Measurements from ENCODE around the gene SLC27A5. TPM values are rescaled to one million over a fixed set of nuclear protein-coding genes. Genes with fewer than 3 reads are reported as not detected.

The SLC27A5 gene
- total and polyA plus RNA-seq, 9 of the 15 experiments (the other 6 are each of a cell fraction or from before 2014, with no cell fraction given): 42.2 to 318 (median 64.7) TPM

GRCh38 chr19:58519087-58519354, 7.2 kb upstream of the SLC27A5 start:
- H3K9ac ChIP-seq (ENCODE audit: insufficient read depth in 1 of 2, low read depth in 2 of 2, low read length in 2 of 2): peak overlapping the region; percentile 95 to 97
- TF ChIP-seq ZNF175 (CRISPR knock-in tag; IDR thresholded peaks at IDR 0.05; ENCODE audit: low read depth) (0 out of 2 replicates have a peak, but pooled peaks have one; percentile 8), HBP1 (CRISPR knock-in tag; IDR thresholded peaks at IDR 0.05) (no peak), ZNF518B (CRISPR knock-in tag; IDR thresholded peaks at IDR 0.05) (no peak), CCNT2 (IDR thresholded peaks at IDR 0.05; ENCODE audit: borderline replicate concordance, extremely low read depth, insufficient read length, low read depth, low read length) (no peak), NEUROD1 (IDR thresholded peaks at IDR 0.05; ENCODE audit: borderline replicate concordance, low read depth, low read length, partially characterized antibody) (peak; percentile 12), ESRRA (IDR thresholded peaks at IDR 0.05; ENCODE audit: borderline replicate concordance, low read depth) (no peak), LEF1 (IDR thresholded peaks at IDR 0.05) (0 out of 2 replicates have a peak, but pooled peaks have one; percentile 16), CHD2 (IDR thresholded peaks at IDR 0.05; ENCODE audit: low read depth, low read length) (0 out of 2 replicates have a peak, but pooled peaks have one; percentile 4), MXI1 (IDR thresholded peaks at IDR 0.05; ENCODE audit: low read depth, low read length) (no peak), XRCC5 (IDR thresholded peaks at IDR 0.05; ENCODE audit: low read depth, low read length) (peak; percentile 81; the same call in 1 of the 2 replicates), TAF1 (IDR thresholded peaks at IDR 0.05; ENCODE audit: control insufficient read depth, extremely low read depth, insufficient read depth, low read length, severe bottlenecking) (peak; percentile 41), NFE2L1 (tag; IDR thresholded peaks at IDR 0.05; ENCODE audit: borderline replicate concordance, low read depth) (no peak)
- TF ChIP-seq, protein P1, sequence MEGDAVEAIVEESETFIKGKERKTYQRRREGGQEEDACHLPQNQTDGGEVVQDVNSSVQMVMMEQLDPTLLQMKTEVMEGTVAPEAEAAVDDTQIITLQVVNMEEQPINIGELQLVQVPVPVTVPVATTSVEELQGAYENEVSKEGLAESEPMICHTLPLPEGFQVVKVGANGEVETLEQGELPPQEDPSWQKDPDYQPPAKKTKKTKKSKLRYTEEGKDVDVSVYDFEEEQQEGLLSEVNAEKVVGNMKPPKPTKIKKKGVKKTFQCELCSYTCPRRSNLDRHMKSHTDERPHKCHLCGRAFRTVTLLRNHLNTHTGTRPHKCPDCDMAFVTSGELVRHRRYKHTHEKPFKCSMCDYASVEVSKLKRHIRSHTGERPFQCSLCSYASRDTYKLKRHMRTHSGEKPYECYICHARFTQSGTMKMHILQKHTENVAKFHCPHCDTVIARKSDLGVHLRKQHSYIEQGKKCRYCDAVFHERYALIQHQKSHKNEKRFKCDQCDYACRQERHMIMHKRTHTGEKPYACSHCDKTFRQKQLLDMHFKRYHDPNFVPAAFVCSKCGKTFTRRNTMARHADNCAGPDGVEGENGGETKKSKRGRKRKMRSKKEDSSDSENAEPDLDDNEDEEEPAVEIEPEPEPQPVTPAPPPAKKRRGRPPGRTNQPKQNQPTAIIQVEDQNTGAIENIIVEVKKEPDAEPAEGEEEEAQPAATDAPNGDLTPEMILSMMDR (IDR thresholded peaks at IDR 0.05 in 2 of 3, conservative IDR thresholded peaks at IDR 0.05 in 1 of 3; ENCODE audit: insufficient read depth in 2 of 3, low read depth in 1 of 3, low read length in 3 of 3): peak; percentile 69 to 77 (median 75); a peak in 5 of 6 replicates

More at GRCh38 chr19:58519087-58519354, 7.2 kb upstream of the SLC27A5 start:
- peak overlapping the region; percentile 99 for H2AFZ ChIP-seq (ENCODE audit: low read depth, low read length)
- intact Hi-C loops (cut with micrococcal nuclease): loop anchor here (1.0 kb wide), 4 partner anchors 43 to 300 kb away; partner anchors contain the start of genes ZNF446 and ZSCAN22
- H4K20me1 ChIP-seq (replicated peaks; ENCODE audit: control insufficient read depth, insufficient read depth, low read length): no peaks in the 10 kb centered on the region
- H3K27me3 ChIP-seq (ENCODE audit: control insufficient read depth in 2 of 2, insufficient read depth in 2 of 2, low read length in 2 of 2): no peaks in the 10 kb centered on the region
- H3K4me2 ChIP-seq (ENCODE audit: insufficient read depth, low read length): peak overlapping the region; percentile 98
- DNase-seq (ENCODE audit: extremely low read depth in 1 of 4, low spot score in 3 of 4): peak; percentile 64 to 82 (median 75)
- in situ Hi-C loops (cut with MboI): no loop called here
- H3K9me1 ChIP-seq (ENCODE audit: control insufficient read depth, insufficient read depth, low read length): peaks cover 5% of the 10 kb centered on the region
- H3K9me3 ChIP-seq (replicated peaks; ENCODE audit: control insufficient read depth, insufficient read depth, low read depth, low read length): no peaks in the 10 kb centered on the region
- peak overlapping the region; percentile 92 for H3K27ac ChIP-seq (ENCODE audit: extremely low read depth, low read depth, low read length)
- peak overlapping the region; percentile 79 for H3K4me3 ChIP-seq
- peaks cover 29% of the 10 kb centered on the region; the same call in 2 of the 3 replicates for H3K36me3 ChIP-seq (ENCODE audit: control insufficient read depth, insufficient read depth, low read length)
- peaks cover 55% of the 10 kb centered on the region for H3K79me2 ChIP-seq (ENCODE audit: control insufficient read depth, insufficient read depth, low read length)
- POLR2A ChIA-PET: interaction anchor here (0.6 to 2.3 kb wide), 13 partner anchors 13 to 336 kb away, joined by 3 to 14 read pairs (median 6); partner anchors contain the start of genes CHMP2A, TRIM28, ZNF274 and ZNF837
- BruUV-seq (replicated peaks): no TSS peak
- peak; percentile 37 for FAIRE-seq
- ATAC-seq: peak; percentile 77
- 0% methylated on average over 12 of the region's 14 CpGs for WGBS (ENCODE audit: insufficient coverage, low coverage, missing lambda C conversion rate)
- H3K4me1 ChIP-seq (replicated peaks in 1 of 2; ENCODE audit: control insufficient read depth in 2 of 2, insufficient read depth in 2 of 2, low read length in 2 of 2): peaks cover 9 to 50% of the 10 kb centered on the region in 2 experiments
- CTCF ChIA-PET (ENCODE audit: low intra/inter-chr PET ratio): interaction anchor here (0.6 to 2.7 kb wide), 5 partner anchors 25 to 337 kb away, joined by 3 to 23 read pairs (median 4); partner anchors contain the start of genes TRIM28 and ZNF274

All from K562 (cell line).